HL-60 (cell line): Measurements from ENCODE around the gene GLYATL1B.
"Not testable (repeated sequence)": the region's sequence is repeated elsewhere in the genome, so short reads cannot be mapped to it uniquely, and the experiment has no call there.

ENCODE experiments used
- DNase-seq, 2 experiments: peaks; one replicate each; pipeline ENCODE4 v3.0.0-alpha.2; 2010 to 2020; ENCODE audit warnings: low read depth in 1 of 2, low spot score in 1 of 2
- H3K27ac ChIP-seq: fragments of 250-450 bp; sonication (Bioruptor Pico); replicated peaks from 2 replicates; pipeline ENCODE4 v1.5.1; 2020; ENCODE audit warnings: mild to moderate bottlenecking, moderate library complexity
- H3K27me3 ChIP-seq: fragments of 250-450 bp; sonication (Bioruptor Pico); 2 replicates; pipeline ENCODE4 v1.5.1; 2021; ENCODE audit warnings: mild to moderate bottlenecking, moderate library complexity; ENCODE audit not compliant: insufficient read depth, poor library complexity, severe bottlenecking
- H3K4me3 ChIP-seq: replicated peaks from 2 replicates; pipeline ENCODE4 v1.5.1; 2011; ENCODE audit warnings: mild to moderate bottlenecking, control low read depth, low read length; ENCODE audit not compliant: insufficient read depth
- CTCF ChIP-seq: IDR thresholded peaks from one replicate; pipeline ENCODE4 v1.5.1; 2011; ENCODE audit warnings: low read length, control low read depth, inconsistent platforms; ENCODE audit not compliant: insufficient read depth
- GABPA ChIP-seq: IDR thresholded peaks from 2 replicates; pipeline ENCODE4 v1.6.1; 2012; ENCODE audit warnings: low read depth
- POLR2AphosphoS5 ChIP-seq: IDR thresholded peaks from 2 replicates; pipeline ENCODE4 v1.6.1; 2012; ENCODE audit warnings: low read depth
- REST ChIP-seq: IDR thresholded peaks from 2 replicates; pipeline ENCODE4 v1.6.1; 2012; ENCODE audit warnings: low read depth; ENCODE audit not compliant: insufficient replicate concordance
- SPI1 ChIP-seq: IDR thresholded peaks from 2 replicates; pipeline ENCODE4 v1.6.1; 2012; ENCODE audit warnings: low read depth, mild to moderate bottlenecking, borderline replicate concordance

Gene GLYATL1B

GRCh38 chr11:59058120-59059033 lies 27.7 kb upstream of the GLYATL1B start:
- not testable (repeated sequence) for H3K27me3 ChIP-seq, H3K27ac ChIP-seq
- peak; percentile 67 to 83 for DNase-seq
- TF ChIP-seq CTCF = peak; percentile 90
- H3K4me3 ChIP-seq = peak overlapping the region; percentile 38

- H3K27me3 ChIP-seq, H3K4me3 ChIP-seq, DNase-seq, H3K27ac ChIP-seq: not testable (repeated sequence)
Observed at GRCh38 chr11:59060096-59060495, 26.0 kb upstream of the GLYATL1B start.

GRCh38 chr11:59062602-59063529 lies 23.2 kb upstream of the GLYATL1B start:
- Histone ChIP-seq H3K27ac (no peak overlapping the region), H3K4me3 (no peak overlapping the region), H3K27me3 (no peaks in the 10 kb centered on the region)
- TF ChIP-seq CTCF = no peak
- TF ChIP-seq GABPA = no peak
- TF ChIP-seq REST = no peak
- no peak for TF ChIP-seq SPI1
- TF ChIP-seq POLR2AphosphoS5 = no peak
- DNase-seq = no peak

GRCh38 chr11:59063996-59064727 lies 21.9 kb upstream of the GLYATL1B start:
- not testable (repeated sequence) for H3K27me3 ChIP-seq, H3K4me3 ChIP-seq

GRCh38 chr11:59069087-59069486 lies 17.0 kb upstream of the GLYATL1B start:
- Histone ChIP-seq H3K27me3 (no peaks in the 10 kb centered on the region), H3K4me3 (no peak overlapping the region), H3K27ac (no peak overlapping the region)
- no peak for DNase-seq
- TF ChIP-seq POLR2AphosphoS5 (no peak), GABPA (no peak), SPI1 (no peak), CTCF (no peak), REST (no peak)

More at GRCh38 chr11:59063996-59064727, 21.9 kb upstream of the GLYATL1B start:
- not testable (repeated sequence) for DNase-seq, H3K27ac ChIP-seq
